Large intestine (tissue), 3 donors: ENCODE results near the gene CNGA3. TPM values are rescaled to one million over a fixed set of nuclear protein-coding genes. Genes with fewer than 3 reads are reported as not detected.

Experiments
- DNase-seq, 2 donors: peaks; one replicate each; pipeline versions ENCODE4 v3.0.0 to v3.0.0-alpha.2; 2013
- H3K27ac ChIP-seq: one replicate; pipeline ENCODE4 v1.5.1; 2013; ENCODE audit warnings: low read length
- H3K27me3 ChIP-seq: 2 replicates; pipeline ENCODE4 v1.6.1; 2013; ENCODE audit warnings: low read length; ENCODE audit not compliant: control insufficient read depth, insufficient read depth
- H3K36me3 ChIP-seq: 2 replicates; pipeline ENCODE4 v1.6.1; 2013; ENCODE audit warnings: low read length; ENCODE audit not compliant: control insufficient read depth, insufficient read depth
- H3K4me1 ChIP-seq: one replicate; pipeline ENCODE4 v1.6.1; 2013; ENCODE audit warnings: low read length; ENCODE audit not compliant: control insufficient read depth, insufficient read depth
- H3K4me3 ChIP-seq: one replicate; pipeline ENCODE4 v1.5.1; 2013; ENCODE audit warnings: low read length
- H3K9me3 ChIP-seq: one replicate; pipeline ENCODE4 v1.6.1; 2013; ENCODE audit warnings: mild to moderate bottlenecking, low read depth, low read length, moderate library complexity; ENCODE audit not compliant: control insufficient read depth
- WGBS: methylation state at CpG from one replicate; pipeline ENCODE4 v1.1.5; 2013; ENCODE audit warnings: low lambda C conversion rate; ENCODE audit not compliant: insufficient coverage; 5-methylcytosine and 5-hydroxymethylcytosine counted together
- polyA plus RNA-seq: library from polyadenylated mRNA; unstranded; fragments of 120-200 nt; gene quantifications from one replicate; pipeline ENCODE4 v1.2.1, GENCODE V29; 2013

The CNGA3 gene
- polyA plus RNA-seq, 1 donor, result 2.3 TPM

GRCh38 chr2:98327776-98328175 is 18.5 kb upstream of the CNGA3 start:
- Histone ChIP-seq H3K4me3 (no peak overlapping the region), H3K27ac (no peak overlapping the region), H3K36me3 (no peaks in the 10 kb centered on the region), H3K27me3 (no peaks in the 10 kb centered on the region), H3K9me3 (no peaks in the 10 kb centered on the region), H3K4me1 (no peaks in the 10 kb centered on the region)
- no peak for DNase-seq
- no CpG with 5 or more reads among the region's 4 CpGs for WGBS

- Histone ChIP-seq H3K27ac (no peak overlapping the region), H3K36me3 (no peaks in the 10 kb centered on the region), H3K4me3 (no peak overlapping the region), H3K9me3 (no peaks in the 10 kb centered on the region), H3K4me1 (no peaks in the 10 kb centered on the region), H3K27me3 (peaks cover 2% of the 10 kb centered on the region)
- no peak for DNase-seq
- WGBS, result no CpG with 5 or more reads among the region's 4 CpGs
These were observed 16.7 kb upstream of the CNGA3 start for GRCh38 chr2:98329549-98329948.

GRCh38 chr2:98332989-98333388 is 13.3 kb upstream of the CNGA3 start:
- Histone ChIP-seq H3K4me3 (no peak overlapping the region), H3K27me3 (peaks cover 4% of the 10 kb centered on the region), H3K27ac (no peak overlapping the region), H3K9me3 (no peaks in the 10 kb centered on the region), H3K4me1 (no peaks in the 10 kb centered on the region), H3K36me3 (no peaks in the 10 kb centered on the region)
- WGBS, result 100% methylated on average over 1 of the region's 5 CpGs
- DNase-seq, result no peak

GRCh38 chr2:98333922-98334321 is 12.3 kb upstream of the CNGA3 start:
- H3K27ac ChIP-seq, result no peak overlapping the region
- DNase-seq, result no peak
- no peaks in the 10 kb centered on the region for H3K36me3 ChIP-seq
- no peaks in the 10 kb centered on the region for H3K9me3 ChIP-seq
- H3K4me1 ChIP-seq, result no peaks in the 10 kb centered on the region
- WGBS, result no CpG with 5 or more reads among the region's 2 CpGs
- no peak overlapping the region for H3K4me3 ChIP-seq
- H3K27me3 ChIP-seq, result peaks cover 4% of the 10 kb centered on the region

- 33% methylated on average over 1 of the region's 4 CpGs for WGBS
- H3K27me3 ChIP-seq, result peaks cover 4% of the 10 kb centered on the region
- no peaks in the 10 kb centered on the region for H3K9me3 ChIP-seq
- H3K27ac ChIP-seq, result no peak overlapping the region
- H3K4me1 ChIP-seq, result no peaks in the 10 kb centered on the region
- no peaks in the 10 kb centered on the region for H3K36me3 ChIP-seq
- H3K4me3 ChIP-seq, result no peak overlapping the region
- DNase-seq, result no peak
These were observed 11.7 kb upstream of the CNGA3 start for GRCh38 chr2:98334439-98335078.

- no peaks in the 10 kb centered on the region for H3K4me1 ChIP-seq
- H3K36me3 ChIP-seq, result no peaks in the 10 kb centered on the region
- H3K9me3 ChIP-seq, result no peaks in the 10 kb centered on the region
- H3K27ac ChIP-seq, result no peak overlapping the region
- peaks cover 8% of the 10 kb centered on the region for H3K27me3 ChIP-seq
- no peak for DNase-seq
- no peak overlapping the region for H3K4me3 ChIP-seq
- WGBS, result no CpG with 5 or more reads among the region's 3 CpGs
These were observed 11.0 kb upstream of the CNGA3 start for GRCh38 chr2:98335271-98335670.

- no peak for DNase-seq
- Histone ChIP-seq H3K4me1 (no peaks in the 10 kb centered on the region), H3K4me3 (no peak overlapping the region), H3K27me3 (peaks cover 35% of the 10 kb centered on the region), H3K9me3 (peaks cover 2% of the 10 kb centered on the region), H3K27ac (no peak overlapping the region), H3K36me3 (no peaks in the 10 kb centered on the region)
- 90% methylated on average over 1 of the region's 2 CpGs for WGBS
These were observed 5.0 kb upstream of the CNGA3 start for GRCh38 chr2:98341241-98341640.

- H3K36me3 ChIP-seq, result no peaks in the 10 kb centered on the region
- DNase-seq, result no peak
- no peak overlapping the region for H3K27ac ChIP-seq
- H3K9me3 ChIP-seq, result peaks cover 14% of the 10 kb centered on the region
- no CpG with 5 or more reads among the region's 3 CpGs for WGBS
- H3K4me3 ChIP-seq, result no peak overlapping the region
- no peaks in the 10 kb centered on the region for H3K4me1 ChIP-seq
- peaks cover 56% of the 10 kb centered on the region for H3K27me3 ChIP-seq
These were observed 3.0 kb upstream of the CNGA3 start for GRCh38 chr2:98343285-98343684.

- peaks cover 14% of the 10 kb centered on the region for H3K9me3 ChIP-seq
- peaks cover 80% of the 10 kb centered on the region for H3K27me3 ChIP-seq
- H3K4me1 ChIP-seq, result no peaks in the 10 kb centered on the region
- H3K4me3 ChIP-seq, result no peak overlapping the region
- no peak overlapping the region for H3K27ac ChIP-seq
- WGBS, result no CpG with 5 or more reads among the region's 54 CpGs
- H3K36me3 ChIP-seq, result no peaks in the 10 kb centered on the region
- DNase-seq, result no peak
These were observed 1.2 kb downstream of the CNGA3 start for GRCh38 chr2:98347298-98348065.

GRCh38 chr2:98348066-98348561 is 1.9 kb downstream of the CNGA3 start:
- Histone ChIP-seq H3K27ac (no peak overlapping the region), H3K36me3 (no peaks in the 10 kb centered on the region), H3K4me1 (no peaks in the 10 kb centered on the region), H3K4me3 (no peak overlapping the region), H3K9me3 (peaks cover 14% of the 10 kb centered on the region), H3K27me3 (peaks cover 73% of the 10 kb centered on the region)
- DNase-seq, result peak; percentile 35 to 51
- no CpG with 5 or more reads among the region's 15 CpGs for WGBS
